ENCODE results near the gene AGAP3. TPM values are rescaled to one million over a fixed set of nuclear protein-coding genes. Genes with fewer than 3 reads are reported as not detected.
A peak's percentile ranks its signal among the peaks of the same experiment; 100 is the strongest.
"Not testable (repeated sequence)": the region's sequence is repeated elsewhere in the genome, so short reads cannot be mapped to it uniquely, and the experiment has no call there.

Gene AGAP3
- total RNA-seq = 100 to 1,000 TPM in 1 of 4 donors, 10 to 100 TPM in 3; 68.6 to 100 (median 72.2) TPM

DNA sequence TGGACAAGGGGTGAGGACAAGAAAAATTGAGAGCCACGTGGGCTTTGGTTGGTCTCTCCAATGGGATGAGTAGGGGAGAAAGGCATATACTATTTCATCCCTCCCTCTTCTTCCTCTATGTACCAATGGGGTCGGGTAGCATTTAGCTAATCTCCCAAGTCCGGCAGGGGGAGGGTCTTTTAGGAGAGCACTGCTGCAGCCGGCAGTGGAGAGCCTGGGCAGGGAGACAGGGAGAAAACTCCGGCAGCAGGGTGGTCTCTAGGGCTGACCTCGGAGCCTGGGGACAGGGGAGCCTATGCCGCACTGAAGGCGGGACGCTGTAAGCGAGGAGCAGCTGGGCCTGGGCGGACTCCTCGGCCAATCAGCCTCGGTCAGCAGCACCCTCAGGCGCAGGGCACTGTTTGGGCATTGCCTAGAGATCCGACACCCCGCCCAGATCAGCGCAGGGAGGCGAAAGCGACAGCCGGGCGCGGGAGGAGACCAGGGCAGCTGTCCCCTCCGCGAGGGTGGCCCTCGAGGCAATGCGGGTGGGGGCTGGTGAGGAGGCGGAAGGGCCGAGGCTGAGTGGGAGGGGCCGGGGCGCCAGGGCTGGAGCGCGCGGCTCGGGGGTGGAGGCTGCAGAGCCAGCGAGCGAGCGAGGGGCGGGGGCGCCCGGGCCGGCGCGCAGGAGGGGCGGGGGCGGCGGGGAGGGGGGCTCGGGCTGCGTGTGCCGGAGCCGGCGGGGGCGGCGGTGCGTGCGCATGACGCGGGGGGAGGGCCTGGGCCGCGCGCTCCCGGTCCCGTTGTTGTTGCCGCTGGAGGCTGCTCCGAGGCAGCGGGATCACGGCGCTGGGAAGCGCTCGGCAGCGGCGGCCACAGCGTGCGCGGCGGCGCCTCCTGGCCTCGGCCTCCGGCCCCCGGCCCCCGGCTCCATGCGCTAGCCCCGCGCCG, at the start of gene AGAP3:
TSS of gene AGAP3 (plus strand) at position 785 of the 930 bp plus-strand sequence. CDS start 267 bp downstream, outside the sequence.
- no peak for TF ChIP-seq CTCF (IDR thresholded peaks at IDR 0.05)
- peak in 2 of 4 donors; percentile 27 to 67 for TF ChIP-seq POLR2A (IDR thresholded peaks at IDR 0.05)
- no peak for DNase-seq
- Histone ChIP-seq H3K27ac (peak within 1 kb of the TSS; percentile 77 to 93 (median 84)), H3K36me3 (no peaks in the 10 kb centered on the region), H3K4me1 (peaks cover 49 to 81% (median 56%) of the 10 kb centered on the region in 3 donors), H3K4me3 (peak within 1 kb of the TSS; percentile 41 to 94 (median 64)), H3K9me3 (no peaks in the 10 kb centered on the region), H3K27me3 (no peaks in the 10 kb centered on the region)
- intact Hi-C loops (cut with DNase I) = no loop called here
- 0 to 13% methylated on average over 1 to 2 of the region's 84 CpGs for WGBS, 2 donors

DNA sequence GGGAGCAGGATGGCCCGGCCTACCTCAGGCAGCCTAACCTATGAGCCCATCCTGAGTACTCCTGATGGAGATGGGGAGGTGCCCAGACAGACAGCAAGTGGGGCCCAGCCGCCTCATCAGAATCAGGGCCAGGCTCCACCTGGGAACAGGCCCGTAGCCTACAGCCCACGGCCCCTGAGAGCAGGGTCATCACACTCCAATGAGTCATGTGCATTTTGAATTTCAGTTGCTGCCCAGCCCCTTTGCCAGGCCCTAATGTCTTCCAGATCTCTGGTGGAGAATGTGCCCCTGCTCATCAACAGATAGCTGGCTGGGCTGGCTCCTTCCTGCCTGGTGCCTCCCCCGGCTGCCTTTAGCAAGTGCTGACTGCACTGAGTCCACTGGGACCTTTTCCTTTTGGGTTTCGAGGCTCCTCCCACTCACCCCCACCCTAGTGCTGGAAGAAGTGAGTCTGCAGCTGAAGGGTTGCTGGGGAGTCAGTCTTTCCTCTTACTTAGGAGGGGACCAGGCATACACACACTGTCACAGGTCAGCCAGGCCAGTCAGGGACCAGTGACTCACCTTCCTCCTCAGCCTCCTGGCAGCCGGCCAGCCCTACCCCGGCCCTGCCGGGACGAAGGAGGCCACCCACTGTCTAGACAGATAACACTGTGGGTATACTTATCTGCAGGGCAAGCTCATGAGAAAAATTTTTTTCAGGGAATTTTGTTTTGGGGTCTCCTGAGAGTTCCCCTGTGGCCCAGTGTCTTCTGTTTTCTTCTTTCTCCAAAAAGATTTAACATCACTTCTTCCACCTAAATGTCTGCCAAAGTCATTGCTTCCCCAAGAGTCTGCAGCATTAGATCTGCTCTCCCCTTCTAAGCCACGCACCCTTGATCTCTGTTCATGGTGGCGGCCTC, 47.1 kb upstream of the AGAP3 start:
- no peaks in the 10 kb centered on the region for H3K9me3 ChIP-seq
- intact Hi-C loops (cut with DNase I) = no loop called here
- H3K27ac ChIP-seq = peak overlapping the region; percentile 16 to 62 (median 46)
- DNase-seq = no peak
- H3K36me3 ChIP-seq = peaks cover 16 to 68% (median 18%) of the 10 kb centered on the region in 3 donors
- H3K4me3 ChIP-seq = no peak overlapping the region
- 23 to 67% methylated on average over 5 to 7 of the region's 12 CpGs for WGBS, 2 donors
- H3K4me1 ChIP-seq = peaks cover 8 to 19% (median 16%) of the 10 kb centered on the region in 3 donors
- TF ChIP-seq CTCF (IDR thresholded peaks at IDR 0.05) (no peak), POLR2A (IDR thresholded peaks at IDR 0.05) (no peak)
- no peaks in the 10 kb centered on the region for H3K27me3 ChIP-seq

DNA sequence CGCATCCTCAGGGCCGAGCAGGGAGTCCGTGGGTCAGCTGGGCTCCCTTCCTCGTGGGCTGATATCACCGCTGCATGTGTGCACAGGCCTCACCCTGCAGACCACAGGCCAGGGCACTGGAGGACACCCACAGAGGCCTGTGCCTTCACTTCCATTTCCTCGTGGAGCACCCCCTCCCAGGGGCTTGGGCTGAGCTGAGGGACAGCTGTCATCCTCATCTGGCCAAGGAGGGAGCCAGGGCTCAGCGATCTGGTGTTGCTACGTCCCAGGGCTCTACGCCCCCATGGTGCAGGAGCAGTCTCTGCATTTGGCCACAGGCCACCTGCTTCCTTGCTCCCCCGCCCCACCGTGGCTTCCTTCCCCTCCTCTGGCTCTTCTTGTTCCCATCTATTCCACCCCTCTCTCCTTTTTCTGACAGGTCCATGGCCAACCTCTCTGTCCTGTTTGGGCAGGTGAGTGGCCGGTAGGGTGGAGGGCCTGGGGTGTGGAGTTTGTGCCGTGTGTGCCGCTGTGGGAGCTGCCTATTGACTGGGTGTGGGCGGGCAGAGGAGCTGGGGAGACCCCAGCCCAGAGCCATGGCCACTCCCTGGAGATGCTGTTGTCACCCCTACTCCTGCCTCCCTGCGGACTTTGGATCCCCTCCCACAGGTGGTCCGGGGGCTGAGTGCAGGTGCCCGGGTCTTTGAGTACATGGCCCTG, 46.3 kb upstream of the AGAP3 start:
- H3K27me3 ChIP-seq = no peaks in the 10 kb centered on the region
- H3K9me3 ChIP-seq = no peaks in the 10 kb centered on the region
- TF ChIP-seq POLR2A (IDR thresholded peaks at IDR 0.05) (no peak), CTCF (IDR thresholded peaks at IDR 0.05) (no peak)
- peaks cover 8 to 19% (median 16%) of the 10 kb centered on the region in 3 donors for H3K4me1 ChIP-seq
- H3K36me3 ChIP-seq = peaks cover 16 to 68% (median 18%) of the 10 kb centered on the region in 3 donors
- H3K4me3 ChIP-seq = no peak overlapping the region
- intact Hi-C loops (cut with DNase I) = no loop called here
- whole genome bisulfite sequencing, 2 donors = 33 to 69% methylated on average over 4 to 9 of the region's 18 CpGs
- DNase-seq = no peak
- H3K27ac ChIP-seq = peak overlapping the region in 2 of 4 donors; percentile 2 to 62

DNA sequence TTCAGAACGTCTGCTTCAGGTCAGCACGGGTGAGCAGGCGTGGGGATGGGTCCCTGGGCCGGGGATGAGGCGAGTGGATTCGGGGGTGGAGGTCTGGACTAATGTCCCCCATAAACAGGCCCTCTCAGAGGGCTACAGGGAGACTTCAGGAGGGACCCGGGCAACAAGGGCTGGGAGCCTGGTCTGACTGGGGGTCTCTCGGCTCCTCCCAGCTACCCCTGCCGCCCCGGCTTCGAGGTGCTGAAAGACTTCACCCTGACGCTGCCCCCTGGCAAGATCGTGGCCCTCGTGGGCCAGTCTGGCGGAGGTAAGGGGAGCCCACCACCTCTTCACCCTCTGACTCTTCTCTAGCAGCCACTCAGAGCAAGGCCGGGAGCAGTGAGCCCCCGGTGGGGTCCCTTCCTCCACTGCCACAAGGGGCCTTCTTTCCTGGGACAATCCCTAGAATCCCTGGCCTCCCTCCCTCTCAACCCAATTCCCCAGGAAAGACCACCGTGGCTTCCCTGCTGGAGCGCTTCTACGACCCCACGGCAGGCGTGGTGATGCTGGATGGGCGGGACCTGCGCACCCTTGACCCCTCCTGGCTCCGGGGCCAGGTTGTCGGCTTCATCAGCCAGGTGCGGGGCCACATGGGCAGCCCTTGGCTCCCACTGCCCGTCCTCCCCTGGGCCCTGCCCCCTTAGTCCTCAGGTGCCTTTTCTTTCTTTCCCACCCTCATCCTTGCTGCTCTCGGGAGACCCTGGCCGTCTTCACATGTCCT, 45.5 kb upstream of the AGAP3 start:
- no peak for TF ChIP-seq POLR2A (IDR thresholded peaks at IDR 0.05)
- no peak for TF ChIP-seq CTCF (IDR thresholded peaks at IDR 0.05)
- WGBS, 2 donors = 91 to 92% methylated on average over 9 of the region's 30 CpGs
- Histone ChIP-seq H3K4me3 (no peak overlapping the region), H3K27me3 (no peaks in the 10 kb centered on the region), H3K27ac (no peak overlapping the region), H3K9me3 (no peaks in the 10 kb centered on the region), H3K4me1 (peaks cover 8 to 19% (median 16%) of the 10 kb centered on the region in 3 donors), H3K36me3 (peaks cover 9 to 68% (median 15%) of the 10 kb centered on the region in 3 donors)
- DNase-seq = no peak
- intact Hi-C loops (cut with DNase I) = no loop called here

DNA sequence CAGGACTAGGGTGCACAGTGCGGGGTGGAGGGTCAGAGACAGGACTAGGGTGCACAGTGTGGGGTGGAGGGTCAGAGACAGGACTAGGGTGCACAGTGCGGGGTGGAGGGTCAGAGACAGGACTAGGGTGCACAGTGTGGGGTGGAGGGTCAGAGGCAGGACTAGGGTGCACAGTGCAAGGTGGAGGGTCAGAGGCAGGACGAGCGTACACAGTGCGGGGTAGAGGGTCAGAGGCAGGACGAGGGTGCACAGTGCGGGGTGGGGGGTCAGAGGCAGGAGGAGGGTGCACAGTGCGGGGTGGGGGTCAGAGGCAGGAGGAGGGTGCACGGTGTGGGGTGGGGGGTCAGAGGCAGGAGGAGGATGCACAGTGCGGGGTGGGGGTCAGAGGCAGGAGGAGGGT, 42.8 kb upstream of the AGAP3 start:
- H3K9me3 ChIP-seq; DNase-seq; H3K27me3 ChIP-seq; intact Hi-C loops (cut with DNase I); H3K4me3 ChIP-seq; H3K27ac ChIP-seq: not testable (repeated sequence)
- peaks cover 8 to 29% (median 20%) of the 10 kb centered on the region in 3 donors for H3K4me1 ChIP-seq
- 85 to 86% methylated on average over 7 to 10 of the region's 10 CpGs for WGBS, 2 donors
- H3K36me3 ChIP-seq = peaks cover 0 to 48% (median 8%) of the 10 kb centered on the region in 3 donors

Measured in esophagus squamous epithelium (tissue), 5 donors.